HTERT RPE-1 (cell line): ENCODE measurements around the gene COL8A2.

Source experiments
- in situ Hi-C: fragments of 300-500 bp; cut with MboI; formaldehyde crosslinking; loops from 4 replicates; pipeline ENCODE4 v1.14.3; 2020; ENCODE audit warnings: low sequenced_read_pairs

Gene COL8A2

DNA sequence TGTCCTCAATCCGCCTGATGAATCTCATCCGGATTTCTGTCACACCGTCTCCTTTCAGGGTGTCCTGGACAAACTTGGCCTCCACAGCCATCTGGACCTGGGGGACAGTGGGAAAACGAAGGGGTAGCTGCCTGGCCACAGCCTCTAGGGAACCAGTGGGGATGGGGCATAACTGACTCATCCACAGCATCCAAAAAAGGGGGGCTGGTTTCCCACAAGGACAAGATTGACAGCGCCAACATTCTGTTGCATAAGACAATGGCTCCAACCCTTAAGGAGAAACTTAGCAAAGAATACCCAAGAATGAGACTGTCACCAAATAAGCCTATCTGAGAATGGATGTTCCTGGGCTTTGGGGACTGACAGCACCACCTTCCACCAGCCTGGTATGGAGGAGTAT is 12.2 kb upstream of the COL8A2 start:
- in situ Hi-C loops = no loop called here

DNA sequence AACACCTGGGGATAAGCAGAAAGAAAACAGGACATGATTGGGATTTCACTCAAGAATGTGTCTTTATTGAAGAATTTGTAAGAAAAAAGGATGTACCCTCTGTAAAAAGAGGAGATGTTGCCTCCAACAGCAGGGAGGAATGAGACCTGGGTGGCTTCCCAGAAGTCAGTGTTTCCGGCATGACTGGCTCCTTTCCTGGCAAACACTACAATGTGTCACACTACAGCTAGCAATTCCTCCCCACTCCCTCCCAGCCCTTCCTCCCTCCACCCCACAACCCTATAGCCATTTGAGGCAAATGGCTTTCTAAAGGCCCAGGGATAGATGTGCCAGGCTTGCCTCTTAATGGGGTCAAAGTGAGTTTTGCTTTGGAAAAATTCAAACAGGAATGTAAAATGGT is 11.5 kb upstream of the COL8A2 start:
- in situ Hi-C loops = no loop called here

DNA sequence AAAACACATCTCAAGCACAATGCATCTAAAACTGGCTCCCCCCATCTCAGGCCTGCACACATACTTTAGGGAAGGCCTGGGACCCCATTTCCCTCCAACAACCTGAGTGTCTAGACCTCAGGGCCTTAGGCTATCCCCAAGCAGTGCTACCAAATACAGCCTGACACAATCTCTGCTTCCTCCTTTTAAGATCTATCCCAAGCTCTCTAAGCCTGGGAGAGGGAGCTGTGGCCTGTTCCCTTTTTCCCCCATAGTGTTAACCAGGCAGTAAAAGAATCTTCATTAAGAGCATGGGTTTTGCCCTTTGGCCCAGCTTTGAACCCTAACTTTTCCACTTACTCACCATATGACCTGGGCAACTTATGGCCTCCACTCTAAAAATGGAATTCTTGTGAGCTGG is 10.8 kb upstream of the COL8A2 start:
- in situ Hi-C loops = no loop called here

DNA sequence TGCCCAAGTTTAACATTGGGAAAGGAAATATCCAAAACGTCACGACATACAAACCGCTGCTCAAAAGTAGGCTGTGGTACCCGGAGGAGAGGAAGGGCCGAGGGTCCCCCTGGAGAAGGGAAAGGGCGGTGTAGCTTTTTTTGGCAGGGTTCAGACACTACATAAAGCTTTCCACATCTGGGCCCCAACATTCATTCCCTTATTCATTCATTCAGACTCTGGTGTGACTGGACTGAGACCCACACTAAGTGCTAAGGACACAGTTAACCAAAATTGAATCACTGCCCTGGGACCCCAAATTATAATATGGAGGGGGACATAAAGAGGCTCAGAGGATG is 10.3 kb upstream of the COL8A2 start:
- in situ Hi-C loops = no loop called here

DNA sequence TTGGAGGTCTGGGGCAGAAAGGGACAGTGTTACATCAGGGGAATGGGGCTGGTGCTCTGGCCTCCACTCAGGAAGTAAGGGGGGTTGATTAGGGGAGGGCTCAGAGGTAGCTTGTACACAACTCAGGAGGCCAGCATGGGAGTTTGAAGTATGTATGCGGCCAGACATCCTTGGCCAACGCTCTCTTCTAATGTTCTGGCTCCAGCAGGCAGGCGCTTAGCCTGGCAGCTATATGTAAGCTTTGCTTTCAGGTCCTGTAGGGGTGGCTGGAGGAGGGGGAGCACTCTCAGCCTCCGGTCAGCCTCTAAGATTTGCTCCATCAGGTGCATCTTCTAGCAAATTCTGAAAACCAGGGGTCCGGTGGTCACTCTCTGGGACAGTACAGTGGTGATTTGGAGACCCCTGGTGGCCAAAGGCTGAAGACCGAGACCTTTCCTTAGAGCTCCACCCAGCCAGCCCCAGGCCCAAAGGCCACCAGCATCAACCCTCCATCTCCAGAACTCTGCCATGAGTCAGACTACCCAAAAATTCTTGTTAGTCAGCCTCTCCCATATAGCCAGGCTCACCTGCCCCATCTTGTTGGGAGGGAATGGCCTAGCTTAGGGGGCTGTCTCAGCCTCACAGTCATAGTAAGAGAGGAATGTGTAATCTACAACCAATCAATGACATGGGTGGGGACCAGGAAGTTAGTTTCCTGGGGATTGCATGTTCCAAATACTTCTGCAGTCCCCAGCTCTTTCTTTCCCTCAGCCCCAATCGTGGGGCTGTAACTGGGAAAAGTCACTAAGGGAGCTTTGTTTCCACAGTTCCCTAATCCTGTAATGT is 9.7 kb upstream of the COL8A2 start:
- in situ Hi-C loops = no loop called here

DNA sequence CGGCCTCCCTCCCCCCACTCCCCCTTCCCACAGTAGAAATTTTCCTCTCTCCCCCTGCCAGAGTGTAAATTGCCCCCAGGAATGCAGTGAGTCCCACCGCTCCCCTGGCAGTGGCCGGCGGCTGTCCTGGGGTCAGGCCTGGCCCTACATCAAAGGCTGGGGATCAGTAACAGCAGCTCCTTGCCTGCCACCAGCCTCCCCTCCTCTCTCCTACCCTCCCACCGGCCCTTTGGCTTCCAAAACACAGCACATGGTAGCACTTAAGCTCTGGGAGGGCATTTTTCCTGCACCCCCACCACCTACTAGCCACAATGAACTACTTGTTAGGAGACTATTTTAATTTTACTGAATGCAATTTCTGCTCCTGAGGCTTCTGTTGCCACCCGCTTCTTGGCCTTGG is 9.0 kb upstream of the COL8A2 start:
- in situ Hi-C loops = no loop called here

DNA sequence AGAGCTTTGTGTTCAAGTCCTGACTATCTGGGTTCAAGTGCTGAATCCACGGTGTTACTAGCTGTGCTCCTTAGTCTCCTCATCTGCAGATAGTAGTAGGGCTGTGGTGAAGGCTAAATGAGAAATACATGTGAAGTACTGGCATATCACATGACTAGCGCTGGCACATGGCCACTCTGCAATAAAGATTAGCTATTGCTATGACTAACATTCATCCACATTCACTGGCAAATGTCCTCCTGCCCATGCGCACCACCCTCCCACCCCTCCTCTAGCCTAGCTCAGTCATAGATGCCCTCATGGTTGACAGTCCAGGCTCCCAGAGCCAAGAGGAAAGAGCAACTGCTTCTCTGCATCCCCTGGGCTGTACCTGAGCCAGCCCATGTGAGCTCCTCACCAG is 8.5 kb upstream of the COL8A2 start:
- in situ Hi-C loops = no loop called here

DNA sequence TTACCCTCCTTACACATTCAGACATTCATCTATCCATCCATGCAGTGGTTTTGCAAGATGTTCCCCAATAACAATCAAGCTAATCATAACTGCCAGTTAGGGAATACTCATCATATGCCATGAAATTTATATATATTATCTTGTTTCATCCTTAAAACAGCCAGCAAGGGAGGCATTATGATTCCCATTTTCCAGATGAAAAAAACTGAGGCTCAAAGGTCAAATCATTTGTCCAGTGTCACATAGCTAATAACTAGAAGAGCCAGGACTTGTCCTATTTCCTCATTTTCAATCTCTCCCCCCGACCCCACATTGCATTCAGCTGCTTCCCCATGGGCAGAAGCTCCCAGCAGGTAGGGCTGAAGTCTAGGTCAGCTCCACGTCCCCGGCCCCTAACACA is 7.0 kb upstream of the COL8A2 start:
- in situ Hi-C loops = no loop called here

DNA sequence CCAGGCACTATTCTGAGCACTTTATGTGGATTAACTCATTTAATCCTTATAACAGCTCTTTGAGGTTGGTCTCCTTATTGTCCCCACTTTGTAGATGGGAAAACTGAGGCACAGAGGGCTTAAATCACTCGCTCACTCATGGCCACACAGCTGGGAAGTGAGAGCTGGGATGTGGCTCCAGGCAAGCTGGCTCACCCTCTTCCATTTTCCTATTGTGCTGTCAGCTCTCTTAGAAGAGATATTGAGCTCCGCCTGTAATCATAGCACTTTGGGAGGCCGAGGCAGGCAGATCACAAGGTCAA is 3.8 kb upstream of the COL8A2 start:
- in situ Hi-C loops = no loop called here

DNA sequence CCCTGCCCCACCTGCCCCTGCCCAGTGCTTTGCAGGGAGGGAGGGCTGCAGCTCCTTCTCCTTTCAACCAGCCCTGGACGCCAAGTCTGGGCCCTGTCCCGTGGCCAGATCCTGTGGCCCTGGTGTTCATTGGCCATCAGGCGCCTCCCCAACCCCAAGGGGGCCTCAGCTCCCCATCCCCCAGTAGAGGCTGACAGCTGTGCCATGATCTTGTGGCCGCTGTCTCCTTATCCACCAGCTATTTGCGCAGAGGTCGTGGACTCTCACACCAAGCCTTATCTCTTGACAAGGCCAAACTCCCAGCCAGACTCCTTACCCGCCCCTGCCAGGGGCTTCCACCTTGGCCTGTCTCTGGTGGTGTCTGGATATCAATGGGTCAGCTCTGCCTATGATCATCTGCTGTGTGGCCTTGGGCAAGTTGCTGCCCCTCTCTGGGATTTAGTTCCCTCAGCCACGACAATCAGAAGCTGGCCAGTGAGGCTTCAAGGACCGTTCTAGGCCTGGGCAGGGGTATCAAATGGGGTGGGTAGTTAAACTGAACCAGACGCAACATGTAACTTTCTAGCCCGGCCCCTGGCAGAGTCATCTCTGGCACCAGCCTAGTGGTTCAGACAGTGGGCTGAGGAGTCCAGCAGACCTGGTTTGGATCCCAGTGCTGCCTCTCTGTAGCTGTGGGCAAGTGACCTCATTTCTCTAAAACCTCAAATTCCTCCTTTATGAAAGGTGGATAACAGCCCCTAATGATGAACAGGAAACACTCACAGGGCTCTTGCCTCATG is 3.3 kb upstream of the COL8A2 start:
- in situ Hi-C loops = no loop called here

DNA sequence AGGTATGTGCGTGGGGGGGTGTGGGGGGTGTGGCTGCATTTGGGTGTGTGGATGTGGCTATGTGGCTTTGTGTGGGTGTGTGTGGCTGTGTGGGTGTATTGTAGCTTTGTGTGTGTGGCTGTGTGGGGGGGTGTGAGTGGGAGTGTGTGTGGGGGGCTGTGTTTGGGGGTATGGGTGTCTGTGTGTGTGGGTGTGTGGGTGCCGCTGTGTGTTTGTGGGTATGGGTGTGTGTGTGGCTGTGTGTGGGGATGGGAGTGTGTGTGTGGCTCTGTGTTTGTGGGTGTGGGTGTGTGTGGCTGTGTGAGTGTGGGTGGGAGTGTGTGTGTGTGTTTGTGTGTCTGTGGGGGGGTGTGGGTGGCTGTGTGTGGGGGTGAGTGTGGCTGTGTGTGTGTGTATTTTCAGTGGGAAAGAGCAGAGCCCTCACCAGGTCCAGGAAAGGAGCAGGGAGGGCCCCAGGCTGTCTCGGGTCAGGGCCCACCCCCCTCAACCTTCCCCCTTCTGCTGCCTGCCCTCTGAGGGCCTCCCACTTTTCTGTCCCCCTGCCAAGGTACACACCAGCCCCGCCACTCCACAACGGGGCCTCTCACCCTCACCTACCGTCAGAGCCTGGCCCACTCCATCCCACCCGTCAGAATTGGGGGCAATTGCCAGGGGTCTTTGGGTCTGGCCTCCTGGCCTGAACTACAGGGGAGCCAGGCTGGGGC is 1.9 kb upstream of the COL8A2 start:
- in situ Hi-C loops = no loop called here

DNA sequence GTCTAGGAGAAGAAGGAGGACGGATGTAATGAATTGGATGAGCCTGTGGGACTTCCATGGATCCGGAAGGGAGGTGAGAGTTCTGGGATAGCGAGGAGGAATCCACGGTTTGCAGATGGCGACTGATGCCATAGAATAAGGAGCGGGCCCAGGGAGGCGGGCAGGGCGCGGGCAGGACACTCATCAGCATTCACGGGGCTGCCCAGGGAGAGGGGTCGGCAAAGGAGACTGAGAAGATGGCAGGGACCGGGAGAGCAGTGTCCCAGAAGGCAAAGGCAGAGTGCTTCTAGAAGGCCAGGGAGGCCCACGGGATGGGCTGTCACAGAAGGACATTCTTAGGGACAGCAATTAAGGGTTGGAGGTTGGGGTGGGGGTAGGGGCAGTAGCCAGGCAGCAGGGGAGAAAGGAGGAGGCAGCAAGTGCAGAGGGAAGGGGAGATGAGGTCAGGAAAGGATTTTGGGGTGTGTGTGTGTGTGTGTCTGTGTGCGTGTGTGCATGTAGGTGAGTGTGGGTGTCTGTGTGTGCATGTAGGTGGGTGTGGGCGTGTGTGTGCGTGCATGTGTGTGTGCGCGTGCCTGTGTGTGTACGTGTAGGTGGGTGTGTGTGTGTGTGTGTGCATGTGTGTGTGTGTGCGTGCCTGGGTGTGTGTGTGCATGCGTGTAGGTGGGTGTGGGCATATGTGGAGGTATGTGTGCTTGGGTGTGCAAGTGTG is 1.1 kb upstream of the COL8A2 start:
- in situ Hi-C loops = no loop called here

DNA sequence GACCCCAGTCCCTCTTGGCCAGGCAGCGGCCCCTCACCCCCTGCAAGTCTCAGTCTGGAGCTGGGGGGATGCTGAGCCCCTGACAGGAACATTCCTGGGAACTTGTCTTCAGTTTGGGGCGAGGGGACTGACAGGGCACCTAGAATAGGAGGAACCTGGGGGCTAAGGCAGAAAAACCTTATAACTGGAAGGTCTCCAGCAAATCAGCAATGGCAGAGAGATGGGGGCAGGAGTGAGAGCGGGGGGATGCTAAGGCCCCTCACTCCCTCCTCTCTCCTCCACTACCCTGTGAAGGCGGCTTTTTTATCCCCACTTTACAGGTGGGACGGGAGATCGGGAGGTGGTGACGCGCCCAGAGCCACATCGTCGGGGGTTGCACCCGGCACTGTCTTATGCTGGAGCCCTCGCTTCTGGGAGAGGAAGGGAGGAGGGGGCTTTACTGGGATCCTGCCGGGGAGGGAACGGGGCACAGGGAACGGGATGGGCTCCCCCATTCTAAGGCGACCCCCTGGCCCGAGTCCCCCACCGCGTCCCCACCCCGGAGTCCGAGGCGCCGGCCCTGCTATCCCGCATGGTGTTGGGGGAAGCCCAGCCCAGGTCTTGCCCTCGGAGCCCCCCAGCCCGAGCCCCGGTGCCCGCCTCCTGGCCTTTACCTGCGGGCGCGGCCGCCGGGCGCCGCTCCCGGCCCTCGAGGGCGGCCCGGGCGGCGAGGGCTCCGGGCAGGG is 456 bp downstream of the COL8A2 start:
- in situ Hi-C loops = no loop called here

DNA sequence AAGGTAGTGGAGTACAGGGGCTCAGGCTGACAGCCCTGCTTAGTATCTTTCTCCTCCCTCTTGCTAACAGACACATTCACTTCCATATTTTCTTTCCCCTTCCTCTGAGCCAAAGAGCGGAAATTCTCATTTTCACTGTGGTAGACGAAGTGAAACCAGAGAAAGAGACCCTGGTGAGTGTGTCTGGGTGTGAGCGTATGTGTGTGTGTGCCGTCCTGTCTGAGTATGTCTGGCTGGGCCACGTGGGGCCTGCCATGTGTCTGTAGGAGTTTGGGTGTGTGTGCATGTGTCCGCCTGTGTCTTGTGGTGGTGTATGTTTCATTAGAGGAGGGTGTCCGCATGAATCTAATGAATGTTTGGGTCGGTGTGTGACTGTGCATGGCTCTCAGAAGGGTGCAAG is 1.7 kb downstream of the COL8A2 start:
- in situ Hi-C loops = no loop called here

DNA sequence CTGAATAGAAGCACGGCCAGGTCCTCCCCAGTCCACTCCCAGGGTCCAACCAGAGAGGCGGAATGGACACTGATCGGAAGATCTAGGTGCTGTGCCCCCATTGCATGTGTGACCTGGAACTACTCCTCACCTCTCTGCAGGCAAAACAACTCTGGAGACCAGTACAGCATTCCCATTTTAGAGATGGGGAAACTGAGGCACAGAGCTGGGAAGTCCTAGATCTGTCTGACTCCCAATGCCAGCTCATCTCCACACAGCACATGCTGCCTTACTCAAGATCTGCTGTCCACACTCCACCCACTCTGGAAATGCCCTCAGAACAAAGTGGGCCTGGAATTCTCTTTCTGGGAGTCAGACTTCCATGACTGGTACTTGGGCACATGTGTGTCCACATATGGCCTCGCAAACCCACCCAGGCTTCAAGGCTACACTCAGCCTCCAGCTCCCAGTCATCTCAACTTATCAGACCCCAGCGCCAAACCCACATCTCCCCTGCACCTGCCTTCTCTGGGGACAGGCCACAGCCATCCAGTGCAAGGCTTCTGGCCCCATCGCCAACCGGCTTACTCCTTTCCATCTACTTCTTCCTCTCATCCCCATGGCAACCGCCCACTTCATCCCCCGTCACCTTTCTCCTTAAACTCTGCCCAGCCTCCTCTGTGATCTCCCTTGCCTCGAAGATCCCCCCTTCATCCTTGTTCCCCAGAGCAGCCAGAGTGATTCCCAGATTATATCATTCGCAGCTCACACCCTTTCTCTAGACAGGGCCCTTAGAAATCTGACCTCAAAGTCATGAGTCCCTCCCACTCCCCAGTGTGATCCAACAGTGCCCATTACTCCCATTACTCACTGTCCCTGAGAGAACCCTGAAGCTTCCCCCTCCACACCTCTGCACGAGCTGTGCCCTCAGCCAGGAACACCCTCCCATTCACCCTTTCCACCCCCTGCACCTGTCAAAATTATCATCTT is 2.7 kb downstream of the COL8A2 start:
- in situ Hi-C loops = no loop called here

DNA sequence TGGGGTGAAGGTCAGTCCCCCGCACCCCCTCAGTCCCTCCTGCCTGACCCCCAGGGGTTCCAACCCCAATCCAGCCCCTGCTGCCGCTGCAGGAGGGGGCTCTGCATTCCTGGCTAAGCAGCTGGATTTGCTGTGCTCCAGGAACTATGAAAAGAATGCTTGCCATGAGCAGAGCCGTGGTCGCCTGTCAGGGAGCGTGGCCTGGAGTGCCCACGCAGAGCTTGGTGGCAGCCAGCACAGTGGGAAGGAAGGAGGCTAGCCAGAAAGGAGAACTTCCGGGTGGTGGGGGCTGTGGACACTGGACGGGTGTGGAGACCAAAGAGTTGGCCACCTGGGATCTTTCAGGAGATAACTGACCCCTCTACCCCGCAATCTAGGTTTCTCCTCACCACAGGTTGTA is 5.6 kb downstream of the COL8A2 start:
- in situ Hi-C loops = no loop called here

DNA sequence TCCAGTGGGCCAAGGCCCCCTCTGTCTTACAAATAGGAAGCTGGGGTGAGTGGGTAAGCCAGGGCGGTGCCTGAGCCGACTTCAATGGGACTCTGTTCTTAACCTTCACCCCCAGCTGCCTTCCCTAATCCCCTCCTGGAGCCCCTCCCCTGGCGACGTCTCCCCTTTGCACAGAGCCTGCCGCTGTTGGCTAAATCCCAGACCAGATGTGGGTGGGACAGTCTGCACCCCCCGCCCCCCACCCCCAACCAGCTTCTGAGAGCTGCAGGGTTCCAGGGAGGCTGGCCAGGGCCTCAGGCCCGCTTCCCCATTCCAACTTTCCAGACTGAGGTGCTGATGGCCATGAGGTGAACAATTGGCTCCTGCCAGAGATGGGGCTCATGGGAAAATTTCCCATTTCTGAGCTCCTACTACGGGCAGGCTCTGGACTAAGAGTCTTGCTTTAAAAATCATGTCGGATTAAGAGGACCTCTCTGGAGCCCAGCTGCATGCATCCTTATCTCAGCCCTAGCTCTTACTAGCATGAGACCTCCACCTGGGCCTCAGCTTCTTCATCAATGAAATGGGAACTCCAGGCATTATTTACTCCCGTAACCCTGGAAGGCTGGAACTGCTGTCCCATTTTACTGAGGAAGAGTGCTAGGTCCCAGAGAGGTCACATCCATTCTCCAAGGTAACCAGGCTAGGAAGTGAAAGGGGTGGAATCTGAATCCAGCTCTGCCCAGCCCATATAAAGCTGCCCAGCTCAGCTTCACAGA is 6.4 kb downstream of the COL8A2 start:
- in situ Hi-C loops = no loop called here

DNA sequence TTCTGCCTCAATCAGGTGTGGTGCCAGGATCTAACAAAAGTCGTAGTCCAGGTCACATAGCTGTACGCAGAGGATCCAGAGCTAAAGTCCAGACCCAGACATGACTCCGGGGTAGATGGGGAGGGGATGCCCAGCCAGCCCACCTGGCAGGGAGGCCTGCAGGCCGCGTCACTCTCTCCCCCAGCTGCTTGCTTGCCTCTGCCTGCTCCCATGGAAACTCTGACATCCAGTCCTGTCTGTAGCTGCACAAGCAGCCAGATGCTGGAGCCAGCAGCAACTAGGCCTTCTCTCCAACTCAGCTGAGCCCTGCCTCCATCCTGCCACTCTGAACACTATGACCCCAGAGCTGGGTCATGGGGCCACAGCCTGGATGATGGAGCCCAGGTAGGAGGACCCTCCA is 8.1 kb downstream of the COL8A2 start:
- in situ Hi-C loops = no loop called here

DNA sequence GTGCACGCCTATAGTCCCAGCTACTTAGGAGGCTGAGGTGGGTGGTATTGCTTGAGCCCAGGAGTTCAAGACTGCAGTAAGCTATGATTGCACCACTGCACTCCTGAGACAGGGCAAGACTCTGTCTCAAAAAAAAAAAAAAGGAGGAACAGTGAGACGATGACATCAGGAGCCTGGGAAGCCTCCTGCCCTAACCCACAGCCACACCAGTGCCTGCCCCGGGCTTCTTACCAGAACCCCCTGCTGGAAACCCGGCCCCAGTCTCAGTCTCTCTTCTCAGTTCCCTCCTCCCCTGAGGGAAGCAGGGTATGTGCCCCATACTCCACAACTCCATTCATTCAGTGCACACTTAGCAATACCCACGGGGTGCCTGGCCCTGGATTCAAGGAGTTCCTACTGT is 9.1 kb downstream of the COL8A2 start:
- in situ Hi-C loops = no loop called here
